ENCODE data around the gene NRG3.

NRG3 gene

DNA sequence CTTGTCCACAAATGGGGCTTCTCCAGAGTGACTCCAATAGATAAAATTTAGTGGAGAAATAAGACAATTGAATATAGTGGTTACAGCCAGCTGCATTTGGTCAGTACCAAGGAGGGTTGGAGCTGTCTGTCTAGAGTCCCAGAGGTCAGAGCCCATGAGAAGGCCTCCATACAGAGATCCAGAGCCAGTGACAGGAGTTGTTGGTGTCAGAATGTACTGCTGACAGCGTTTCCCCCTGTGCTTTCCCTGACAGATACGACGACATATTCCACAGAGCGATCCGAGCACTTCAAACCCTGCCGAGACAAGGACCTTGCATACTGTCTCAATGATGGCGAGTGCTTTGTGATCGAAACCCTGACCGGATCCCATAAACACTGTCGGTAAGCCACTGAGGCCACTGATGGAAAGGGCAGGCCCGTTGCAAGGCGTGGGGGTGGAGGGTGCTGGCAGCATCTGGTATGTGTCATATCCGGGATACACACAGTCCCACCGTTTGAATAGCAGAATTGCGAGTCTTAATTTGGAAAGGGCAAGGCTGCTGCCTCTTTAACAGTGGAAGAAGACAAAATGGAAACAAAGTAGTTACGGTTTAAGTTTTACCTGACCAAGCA is 483.6 kb downstream of the NRG3 start:
- Histone ChIP-seq H3K9me3 (ENCODE audit: control insufficient read depth, insufficient read depth, low read depth, low read length) (no peaks in the 10 kb centered on the region), H3K27ac (ENCODE audit: extremely low read depth, low read depth, low read length) (no peak overlapping the region), H3K4me3 (ENCODE audit: low read depth, low read length) (no peak overlapping the region), H3K4me1 (ENCODE audit: control insufficient read depth, insufficient read depth, low read length) (no peaks in the 10 kb centered on the region), H3K36me3 (ENCODE audit: control insufficient read depth in 2 of 2, insufficient read depth in 1 of 2, low read length in 2 of 2) (no peaks in the 10 kb centered on the region; a peak in 1 of 3 replicates)
- POLR2A ChIA-PET, result no interaction called here
- CTCF ChIA-PET, result interaction anchor here (0.8 kb wide), 1 partner anchor 84 kb away, joined by 3 read pairs; no protein-coding TSS in a partner anchor
- TF ChIP-seq ZNF140 (tag by site-specific recombination; IDR thresholded peaks at IDR 0.05) (no peak), ZNF629 (tag by site-specific recombination; IDR thresholded peaks at IDR 0.05) (no peak), ZNF292 (tag by site-specific recombination; IDR thresholded peaks at IDR 0.05; ENCODE audit: borderline replicate concordance, low read depth) (no peak), IKZF3 (tag by site-specific recombination; IDR thresholded peaks at IDR 0.05) (no peak), ZNF654 (tag by site-specific recombination; IDR thresholded peaks at IDR 0.05; ENCODE audit: low read depth) (no peak), ZNF335 (tag by site-specific recombination; conservative IDR thresholded peaks at IDR 0.05) (no peak), ZNF146 (tag by site-specific recombination; IDR thresholded peaks at IDR 0.05) (no peak), ZBTB17 (tag by site-specific recombination; IDR thresholded peaks at IDR 0.05) (no peak), ZNF560 (tag by site-specific recombination; IDR thresholded peaks at IDR 0.05; ENCODE audit: borderline replicate concordance) (no peak)
- TF ChIP-seq, protein P1, sequence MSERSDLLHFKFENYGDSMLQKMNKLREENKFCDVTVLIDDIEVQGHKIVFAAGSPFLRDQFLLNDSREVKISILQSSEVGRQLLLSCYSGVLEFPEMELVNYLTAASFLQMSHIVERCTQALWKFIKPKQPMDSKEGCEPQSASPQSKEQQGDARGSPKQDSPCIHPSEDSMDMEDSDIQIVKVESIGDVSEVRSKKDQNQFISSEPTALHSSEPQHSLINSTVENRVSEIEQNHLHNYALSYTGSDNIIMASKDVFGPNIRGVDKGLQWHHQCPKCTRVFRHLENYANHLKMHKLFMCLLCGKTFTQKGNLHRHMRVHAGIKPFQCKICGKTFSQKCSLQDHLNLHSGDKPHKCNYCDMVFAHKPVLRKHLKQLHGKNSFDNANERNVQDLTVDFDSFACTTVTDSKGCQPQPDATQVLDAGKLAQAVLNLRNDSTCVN (tag by site-specific recombination; optimal IDR thresholded peaks at IDR 0.05), result no peak
- TF ChIP-seq, protein P2, sequence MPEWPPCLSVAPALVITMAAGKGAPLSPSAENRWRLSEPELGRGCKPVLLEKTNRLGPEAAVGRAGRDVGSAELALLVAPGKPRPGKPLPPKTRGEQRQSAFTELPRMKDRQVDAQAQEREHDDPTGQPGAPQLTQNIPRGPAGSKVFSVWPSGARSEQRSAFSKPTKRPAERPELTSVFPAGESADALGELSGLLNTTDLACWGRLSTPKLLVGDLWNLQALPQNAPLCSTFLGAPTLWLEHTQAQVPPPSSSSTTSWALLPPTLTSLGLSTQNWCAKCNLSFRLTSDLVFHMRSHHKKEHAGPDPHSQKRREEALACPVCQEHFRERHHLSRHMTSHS (tag by site-specific recombination; IDR thresholded peaks at IDR 0.05), result no peak

DNA sequence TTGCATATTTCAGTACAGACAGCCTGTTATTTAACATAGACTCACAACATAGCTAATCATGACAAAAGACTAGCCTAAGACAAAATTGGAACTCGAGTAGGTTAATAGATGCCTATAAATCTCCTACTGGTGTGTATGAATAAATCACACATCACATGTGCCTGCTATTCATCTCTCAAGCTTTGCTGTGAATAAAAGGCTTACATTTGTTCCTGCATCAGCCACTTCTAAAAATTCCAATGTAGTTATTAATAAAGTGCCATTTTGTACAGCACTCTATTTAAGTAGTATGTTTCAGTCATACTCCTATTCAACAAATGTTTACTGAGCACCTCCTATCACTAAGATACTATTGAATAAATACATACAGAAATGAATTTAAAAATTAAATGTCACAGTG is 486.3 kb downstream of the NRG3 start:
- Histone ChIP-seq H3K36me3 (ENCODE audit: control insufficient read depth in 2 of 2, insufficient read depth in 1 of 2, low read length in 2 of 2) (no peaks in the 10 kb centered on the region; a peak in 1 of 3 replicates), H3K9me3 (ENCODE audit: control insufficient read depth, insufficient read depth, low read depth, low read length) (no peaks in the 10 kb centered on the region), H3K27ac (ENCODE audit: extremely low read depth, low read depth, low read length) (no peak overlapping the region), H3K4me3 (ENCODE audit: low read depth, low read length) (no peak overlapping the region), H3K4me1 (ENCODE audit: control insufficient read depth, insufficient read depth, low read length) (no peaks in the 10 kb centered on the region)
- POLR2A ChIA-PET, result no interaction called here
- CTCF ChIA-PET, result no interaction called here
- TF ChIP-seq ZNF610 (tag by site-specific recombination; IDR thresholded peaks at IDR 0.05; ENCODE audit: borderline replicate concordance), result no peak
- TF ChIP-seq ZNF274 (IDR thresholded peaks at IDR 0.05; ENCODE audit: low read length), result no peak
- no peak for TF ChIP-seq ZNF274 (tag by site-specific recombination; IDR thresholded peaks at IDR 0.05; ENCODE audit: borderline replicate concordance)
- TF ChIP-seq PRDM1 (tag by site-specific recombination; IDR thresholded peaks at IDR 0.05), result no peak
- no peak for TF ChIP-seq SP7 (tag by site-specific recombination; IDR thresholded peaks at IDR 0.05)
- TF ChIP-seq GLI2 (tag by site-specific recombination; IDR thresholded peaks at IDR 0.05; ENCODE audit: borderline replicate concordance, low read depth), result no peak
- no peak for TF ChIP-seq MEIS1 (CRISPR knock-in tag; IDR thresholded peaks at IDR 0.05; ENCODE audit: borderline replicate concordance)
- no peak for TF ChIP-seq KLF9 (tag by site-specific recombination; IDR thresholded peaks at IDR 0.05; ENCODE audit: low read depth)
- no peak for TF ChIP-seq ZNF843 (tag by site-specific recombination; IDR thresholded peaks at IDR 0.05)
- TF ChIP-seq, protein P3, sequence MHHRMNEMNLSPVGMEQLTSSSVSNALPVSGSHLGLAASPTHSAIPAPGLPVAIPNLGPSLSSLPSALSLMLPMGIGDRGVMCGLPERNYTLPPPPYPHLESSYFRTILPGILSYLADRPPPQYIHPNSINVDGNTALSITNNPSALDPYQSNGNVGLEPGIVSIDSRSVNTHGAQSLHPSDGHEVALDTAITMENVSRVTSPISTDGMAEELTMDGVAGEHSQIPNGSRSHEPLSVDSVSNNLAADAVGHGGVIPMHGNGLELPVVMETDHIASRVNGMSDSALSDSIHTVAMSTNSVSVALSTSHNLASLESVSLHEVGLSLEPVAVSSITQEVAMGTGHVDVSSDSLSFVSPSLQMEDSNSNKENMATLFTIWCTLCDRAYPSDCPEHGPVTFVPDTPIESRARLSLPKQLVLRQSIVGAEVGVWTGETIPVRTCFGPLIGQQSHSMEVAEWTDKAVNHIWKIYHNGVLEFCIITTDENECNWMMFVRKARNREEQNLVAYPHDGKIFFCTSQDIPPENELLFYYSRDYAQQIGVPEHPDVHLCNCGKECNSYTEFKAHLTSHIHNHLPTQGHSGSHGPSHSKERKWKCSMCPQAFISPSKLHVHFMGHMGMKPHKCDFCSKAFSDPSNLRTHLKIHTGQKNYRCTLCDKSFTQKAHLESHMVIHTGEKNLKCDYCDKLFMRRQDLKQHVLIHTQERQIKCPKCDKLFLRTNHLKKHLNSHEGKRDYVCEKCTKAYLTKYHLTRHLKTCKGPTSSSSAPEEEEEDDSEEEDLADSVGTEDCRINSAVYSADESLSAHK (tag by site-specific recombination; IDR thresholded peaks at IDR 0.05), result no peak
- no peak for TF ChIP-seq YY2 (tag by site-specific recombination; IDR thresholded peaks at IDR 0.05)
- TF ChIP-seq, protein P4, sequence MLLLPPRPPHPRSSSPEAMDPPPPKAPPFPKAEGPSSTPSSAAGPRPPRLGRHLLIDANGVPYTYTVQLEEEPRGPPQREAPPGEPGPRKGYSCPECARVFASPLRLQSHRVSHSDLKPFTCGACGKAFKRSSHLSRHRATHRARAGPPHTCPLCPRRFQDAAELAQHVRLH (tag by site-specific recombination; IDR thresholded peaks at IDR 0.05), result no peak
- TF ChIP-seq ZNF521 (tag by site-specific recombination; IDR thresholded peaks at IDR 0.05), result no peak
- no peak for TF ChIP-seq ZNF658 (tag by site-specific recombination; IDR thresholded peaks at IDR 0.05)
- TF ChIP-seq ZNF549 (tag by site-specific recombination; IDR thresholded peaks at IDR 0.05), result no peak
- TF ChIP-seq, protein P5, sequence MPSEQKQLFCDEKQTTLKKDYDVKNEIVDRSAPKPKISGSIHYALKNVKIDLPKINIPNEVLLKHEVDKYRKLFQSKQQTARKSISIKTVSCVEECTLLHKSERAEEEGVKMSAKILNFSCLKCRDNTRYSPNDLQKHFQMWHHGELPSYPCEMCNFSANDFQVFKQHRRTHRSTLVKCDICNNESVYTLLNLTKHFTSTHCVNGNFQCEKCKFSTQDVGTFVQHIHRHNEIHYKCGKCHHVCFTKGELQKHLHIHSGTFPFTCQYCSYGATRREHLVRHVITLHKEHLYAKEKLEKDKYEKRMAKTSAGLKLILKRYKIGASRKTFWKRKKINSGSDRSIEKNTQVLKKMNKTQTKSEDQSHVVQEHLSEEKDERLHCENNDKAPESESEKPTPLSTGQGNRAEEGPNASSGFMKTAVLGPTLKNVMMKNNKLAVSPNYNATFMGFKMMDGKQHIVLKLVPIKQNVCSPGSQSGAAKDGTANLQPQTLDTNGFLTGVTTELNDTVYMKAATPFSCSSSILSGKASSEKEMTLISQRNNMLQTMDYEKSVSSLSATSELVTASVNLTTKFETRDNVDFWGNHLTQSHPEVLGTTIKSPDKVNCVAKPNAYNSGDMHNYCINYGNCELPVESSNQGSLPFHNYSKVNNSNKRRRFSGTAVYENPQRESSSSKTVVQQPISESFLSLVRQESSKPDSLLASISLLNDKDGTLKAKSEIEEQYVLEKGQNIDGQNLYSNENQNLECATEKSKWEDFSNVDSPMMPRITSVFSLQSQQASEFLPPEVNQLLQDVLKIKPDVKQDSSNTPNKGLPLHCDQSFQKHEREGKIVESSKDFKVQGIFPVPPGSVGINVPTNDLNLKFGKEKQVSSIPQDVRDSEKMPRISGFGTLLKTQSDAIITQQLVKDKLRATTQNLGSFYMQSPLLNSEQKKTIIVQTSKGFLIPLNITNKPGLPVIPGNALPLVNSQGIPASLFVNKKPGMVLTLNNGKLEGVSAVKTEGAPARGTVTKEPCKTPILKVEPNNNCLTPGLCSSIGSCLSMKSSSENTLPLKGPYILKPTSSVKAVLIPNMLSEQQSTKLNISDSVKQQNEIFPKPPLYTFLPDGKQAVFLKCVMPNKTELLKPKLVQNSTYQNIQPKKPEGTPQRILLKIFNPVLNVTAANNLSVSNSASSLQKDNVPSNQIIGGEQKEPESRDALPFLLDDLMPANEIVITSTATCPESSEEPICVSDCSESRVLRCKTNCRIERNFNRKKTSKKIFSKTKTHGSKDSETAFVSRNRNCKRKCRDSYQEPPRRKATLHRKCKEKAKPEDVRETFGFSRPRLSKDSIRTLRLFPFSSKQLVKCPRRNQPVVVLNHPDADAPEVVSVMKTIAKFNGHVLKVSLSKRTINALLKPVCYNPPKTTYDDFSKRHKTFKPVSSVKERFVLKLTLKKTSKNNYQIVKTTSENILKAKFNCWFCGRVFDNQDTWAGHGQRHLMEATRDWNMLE (tag by site-specific recombination; conservative IDR thresholded peaks at IDR 0.05; ENCODE audit: low read depth), result no peak

Data from HEK293 (cell line).